GM21723 (cell line): Measurements from ENCODE around the gene PACRG.

Experiments
- ATAC-seq: cut with Tn5 transposase; IDR thresholded peaks from one replicate; pipeline ENCODE4 v1.9.1; 2021; ENCODE audit warnings: mild to moderate bottlenecking, moderate library complexity; ENCODE audit not compliant: unreplicated experiment

The PACRG gene

DNA sequence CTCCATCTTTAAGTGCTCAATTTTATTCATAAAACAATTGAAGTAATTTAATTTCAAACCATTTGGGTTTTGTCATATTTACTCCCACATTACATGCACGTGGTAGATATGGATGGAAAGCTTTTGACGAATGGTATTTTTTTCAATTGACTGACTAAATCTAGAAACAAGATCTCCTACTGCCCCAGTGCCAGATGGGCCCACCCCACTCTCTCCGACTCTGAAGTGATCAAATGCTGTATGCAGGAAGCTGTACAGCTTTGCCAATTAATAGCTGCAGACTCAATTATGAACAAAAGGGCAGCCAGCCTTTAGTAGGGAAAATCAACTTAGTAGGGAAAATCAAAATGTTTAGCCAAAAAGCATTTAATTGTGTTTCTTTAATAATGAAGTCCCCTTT, 46.2 kb downstream of the PACRG start:
- ATAC-seq, result no peak

DNA sequence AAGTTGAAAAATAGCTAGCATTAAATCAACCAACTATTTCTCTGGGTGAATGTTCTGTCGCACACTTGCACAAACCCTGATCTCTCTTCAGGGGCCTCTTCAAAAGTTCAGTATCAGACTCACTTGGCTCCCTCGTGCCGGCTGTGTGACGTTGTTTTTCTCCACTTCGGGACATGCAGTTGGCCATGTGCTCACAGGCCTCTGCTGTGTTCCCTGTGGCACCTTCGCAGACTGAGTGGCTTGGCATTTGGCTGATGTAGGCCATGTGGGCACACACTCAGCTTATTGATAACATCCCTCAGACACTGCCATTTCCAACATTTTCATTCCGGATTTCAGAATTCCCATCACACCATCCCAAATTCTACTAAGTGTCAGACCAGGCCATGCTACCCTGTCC, 49.3 kb downstream of the PACRG start:
- no peak for ATAC-seq

DNA sequence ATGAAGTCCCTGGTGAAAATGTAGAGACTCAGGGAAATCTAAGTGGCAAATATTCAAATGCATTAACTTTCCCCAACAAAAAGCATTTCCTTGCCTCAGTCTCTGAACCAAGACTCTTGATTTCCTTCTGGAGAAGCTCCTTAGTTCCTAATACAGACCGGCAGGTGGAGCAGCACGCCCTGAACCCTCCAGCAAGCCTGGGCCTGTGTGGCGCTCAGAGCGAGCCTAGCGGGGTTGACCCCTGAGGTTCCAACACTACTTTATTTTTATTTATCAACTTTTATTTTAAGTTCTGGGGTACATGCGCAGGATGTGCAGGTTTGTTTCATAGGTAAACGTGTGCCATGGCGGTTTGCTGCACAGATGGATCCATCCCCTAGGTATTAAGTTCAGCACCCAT, 50.8 kb downstream of the PACRG start:
- no peak for ATAC-seq

DNA sequence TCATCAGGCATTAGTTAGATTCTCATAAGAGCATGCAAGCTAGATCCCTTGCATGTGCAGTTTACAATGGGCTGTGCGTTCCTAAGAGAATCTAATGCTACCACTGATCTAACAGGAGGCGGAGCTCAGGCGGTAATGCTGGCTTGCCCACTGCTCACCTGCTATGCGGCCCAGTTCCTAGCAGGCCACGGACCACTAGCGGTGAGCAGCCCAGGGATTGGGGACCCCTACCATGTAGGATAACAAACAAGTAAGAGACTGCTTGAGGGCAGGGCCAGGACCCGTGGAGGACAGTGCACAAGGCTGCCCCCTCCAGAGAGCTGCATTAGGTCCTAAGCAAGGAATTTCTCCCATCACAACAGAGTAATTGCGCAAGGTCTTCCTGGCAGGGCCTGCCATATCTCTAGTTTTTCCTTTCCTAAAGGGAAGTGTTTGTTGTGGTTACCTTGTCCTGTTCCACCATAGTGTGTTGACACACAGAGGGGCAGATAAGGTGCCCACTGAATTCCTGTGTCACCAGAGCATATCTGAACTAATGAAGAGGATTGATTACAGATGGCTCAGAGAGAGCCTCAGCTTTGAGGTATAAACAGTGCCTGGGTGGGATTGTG, 58.0 kb downstream of the PACRG start:
- no peak for ATAC-seq

DNA sequence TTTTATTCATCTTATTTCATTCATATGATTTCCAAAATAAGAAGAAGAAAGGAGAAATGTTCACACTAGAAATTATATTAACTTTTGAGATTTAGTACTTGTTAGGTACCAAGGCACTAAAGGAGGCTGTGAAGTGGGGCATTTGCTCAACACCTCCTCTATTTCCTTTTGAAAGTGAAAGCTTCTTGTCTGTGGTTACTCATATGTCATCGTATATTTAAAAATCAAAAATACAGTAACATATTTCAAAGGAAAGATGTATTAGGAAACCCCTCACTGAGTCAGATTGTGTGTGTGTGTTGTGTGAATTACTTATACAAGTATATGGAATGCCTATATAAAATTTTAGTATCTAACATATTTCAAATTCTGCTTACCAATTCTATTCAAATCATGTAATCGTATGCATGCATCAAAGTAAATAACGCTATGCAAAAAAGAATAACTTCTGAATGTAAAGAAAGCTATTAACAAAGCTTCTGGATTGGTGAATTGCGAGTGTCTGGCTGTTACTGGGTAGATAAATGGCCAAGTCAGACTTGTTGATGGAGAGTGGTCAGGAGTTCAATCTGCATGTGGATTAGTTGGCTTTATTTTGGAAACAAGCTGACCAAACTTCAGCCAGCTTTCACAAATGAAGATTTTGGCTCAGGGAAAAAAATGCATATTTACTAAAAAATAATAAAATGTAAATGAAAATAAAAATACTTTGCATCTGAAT, 70.9 kb downstream of the PACRG start:
- no peak for ATAC-seq

DNA sequence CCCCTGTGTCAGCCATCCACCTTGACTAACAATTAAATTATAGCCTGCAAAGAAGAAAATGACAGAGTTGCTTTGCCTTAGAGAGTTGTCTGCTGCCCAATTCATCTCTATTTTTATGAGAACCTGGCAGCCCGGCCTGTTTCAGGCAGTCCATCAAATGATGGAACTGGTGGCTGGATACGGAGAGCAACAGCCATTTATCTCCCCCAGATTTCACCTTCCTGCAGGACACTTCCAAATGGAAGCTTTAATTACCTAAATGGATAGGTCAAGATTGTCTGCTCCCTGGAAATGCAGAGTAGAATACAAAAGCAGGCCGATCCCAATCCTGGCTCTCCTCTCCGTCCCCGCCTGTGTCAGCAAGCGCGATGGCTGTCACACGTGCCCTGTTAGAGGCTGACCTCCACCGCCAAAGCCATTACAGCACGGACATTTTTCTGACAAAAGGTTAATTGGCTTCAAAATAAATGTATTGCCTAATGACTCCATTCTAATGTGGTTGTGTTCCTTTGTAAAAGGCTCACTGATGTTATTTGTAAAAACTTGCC, 86.7 kb downstream of the PACRG start:
- no peak for ATAC-seq

DNA sequence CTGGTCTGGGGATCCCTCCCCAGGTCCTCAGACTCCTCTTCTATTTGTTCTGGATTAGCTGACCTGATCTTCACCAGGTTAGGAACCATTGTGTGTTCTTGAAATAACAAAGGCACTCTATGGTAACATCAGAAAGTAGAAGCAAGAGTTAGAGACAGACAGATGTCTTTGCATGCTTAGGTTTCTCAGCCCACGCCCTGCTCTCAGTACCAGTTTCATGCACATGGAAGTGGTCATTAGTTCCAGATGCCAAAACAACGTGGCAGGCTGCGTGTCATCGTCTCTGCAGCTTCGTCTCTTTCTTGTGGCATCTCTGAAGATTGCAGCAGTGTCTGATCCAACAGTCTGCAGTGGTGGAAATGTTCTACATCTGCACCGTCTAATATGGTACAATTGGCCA, 89.4 kb downstream of the PACRG start:
- no peak for ATAC-seq

DNA sequence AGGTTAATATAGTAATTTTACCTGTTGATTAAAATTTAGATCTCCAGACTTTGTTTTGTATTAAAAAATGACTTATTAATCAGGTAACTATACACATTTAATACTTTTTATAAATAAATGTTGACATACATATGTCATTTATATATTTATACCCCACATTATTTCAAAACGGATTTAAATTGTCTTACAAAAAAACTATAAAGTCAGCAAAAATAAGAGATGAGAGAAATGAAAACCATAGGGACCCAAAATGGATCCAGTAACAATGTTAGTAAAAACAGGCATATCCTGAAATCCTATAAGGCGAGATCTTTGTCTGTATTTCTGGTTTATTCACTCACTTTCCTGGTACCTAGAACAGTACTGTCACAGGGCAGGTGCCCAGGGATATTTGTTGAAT, 91.5 kb downstream of the PACRG start:
- no peak for ATAC-seq

DNA sequence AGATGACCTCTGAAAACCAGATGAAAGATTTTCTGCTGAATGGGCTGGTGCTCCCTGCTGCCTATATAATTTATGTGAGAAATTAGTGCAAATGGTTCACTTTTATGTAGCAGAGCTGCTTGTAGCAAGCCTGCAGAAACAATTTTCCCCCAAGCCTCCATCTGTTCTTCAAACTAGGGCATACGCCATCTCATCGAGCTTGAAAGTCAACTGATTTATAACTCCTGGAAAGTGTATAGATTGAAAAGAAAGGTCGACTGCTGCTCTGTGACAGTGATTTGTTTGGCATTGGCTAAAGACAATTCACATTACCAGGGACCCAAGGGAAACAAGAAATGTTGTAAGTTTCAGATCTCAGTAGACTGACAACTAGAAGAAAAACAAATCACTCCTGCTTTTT, 93.3 kb downstream of the PACRG start:
- ATAC-seq, result no peak

DNA sequence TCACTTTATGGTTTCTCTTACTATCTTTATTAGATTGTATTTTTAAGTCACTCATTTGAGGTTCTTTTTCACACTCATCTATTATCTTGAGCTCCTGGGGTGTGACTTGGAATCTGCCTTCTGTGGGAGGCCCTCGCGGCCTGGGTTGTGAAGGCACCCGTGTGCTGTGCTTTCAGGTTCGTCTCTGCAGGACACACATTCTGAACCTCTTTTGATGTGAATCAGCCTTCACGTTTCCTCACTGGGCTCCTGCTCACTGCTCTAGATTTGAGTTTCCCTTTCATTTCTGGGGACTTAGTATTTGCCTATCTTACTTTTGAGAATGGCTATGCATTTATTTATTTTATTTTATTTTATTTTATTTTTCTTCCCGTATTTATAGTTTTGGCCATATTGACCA, 97.8 kb downstream of the PACRG start:
- no peak for ATAC-seq

DNA sequence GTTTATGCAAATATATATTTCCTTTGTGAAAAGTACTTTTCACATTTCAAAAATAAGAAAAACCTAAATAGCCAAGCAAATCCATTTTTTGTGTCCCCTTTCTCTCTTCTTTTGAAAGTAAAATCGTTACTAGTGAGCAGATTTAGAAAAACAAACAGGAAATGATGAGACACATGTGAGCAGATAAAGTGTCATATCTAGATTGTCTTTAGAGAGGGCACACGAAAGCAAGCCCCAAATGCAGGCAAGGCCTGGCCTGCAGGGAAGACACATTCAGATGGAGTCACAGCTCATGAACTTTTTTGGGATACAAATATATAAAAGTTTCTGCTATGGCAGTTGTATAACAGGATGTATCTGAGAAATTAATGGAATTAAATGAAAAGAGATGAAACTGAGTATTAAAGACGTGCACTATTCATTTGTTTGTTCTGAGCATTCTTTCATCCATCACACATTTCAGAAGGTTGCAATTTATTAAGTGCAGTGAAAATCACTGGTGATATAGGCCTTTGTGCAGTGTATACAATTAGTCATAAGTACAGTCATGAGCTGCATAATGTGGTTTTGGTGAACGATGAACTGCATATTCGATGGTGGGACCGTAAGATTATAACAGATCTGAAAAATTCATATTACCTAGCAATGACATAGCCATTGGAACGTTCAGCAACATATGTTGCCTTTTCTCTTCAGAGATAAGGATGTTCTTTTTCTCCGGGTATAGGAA, 101.4 kb downstream of the PACRG start:
- no peak for ATAC-seq

DNA sequence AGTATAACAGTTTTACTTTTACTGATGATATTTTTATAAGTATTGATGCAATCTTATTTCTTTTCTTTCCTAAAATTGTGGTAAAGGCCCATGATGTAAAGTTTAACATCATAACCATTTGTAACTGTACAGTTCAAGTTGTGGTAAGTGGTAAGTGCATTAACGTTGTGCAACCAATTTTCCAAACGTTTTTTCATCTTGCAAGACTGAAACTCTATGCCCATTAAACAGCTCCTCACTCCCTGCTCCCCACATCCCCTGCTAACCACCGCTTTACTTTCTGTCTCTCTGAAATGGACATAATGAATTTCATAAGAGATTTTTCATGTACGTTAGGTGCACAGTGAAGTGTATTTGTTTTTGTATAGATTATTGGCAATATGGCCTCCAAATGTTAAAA, 106.0 kb downstream of the PACRG start:
- no peak for ATAC-seq

DNA sequence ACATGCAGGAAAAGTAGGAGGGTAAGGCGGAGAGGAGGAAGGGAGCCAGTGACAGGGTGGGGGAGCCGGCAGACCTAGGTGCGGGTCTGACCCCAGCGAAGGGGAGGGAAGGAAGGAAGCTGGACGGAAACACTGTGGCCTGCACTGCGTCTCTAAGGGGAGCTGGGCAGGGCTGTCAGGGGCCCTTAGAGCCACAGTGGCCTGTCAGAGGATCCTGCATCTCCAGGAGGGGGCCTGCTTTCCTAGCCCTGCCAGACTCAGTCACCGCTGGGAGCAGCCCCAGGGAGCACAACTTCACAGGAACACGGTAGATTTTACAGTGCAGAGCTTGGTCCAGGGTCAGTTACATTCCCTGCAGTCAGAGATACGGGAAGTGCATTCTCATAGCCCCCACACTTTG, 118.2 kb downstream of the PACRG start:
- no peak for ATAC-seq

DNA sequence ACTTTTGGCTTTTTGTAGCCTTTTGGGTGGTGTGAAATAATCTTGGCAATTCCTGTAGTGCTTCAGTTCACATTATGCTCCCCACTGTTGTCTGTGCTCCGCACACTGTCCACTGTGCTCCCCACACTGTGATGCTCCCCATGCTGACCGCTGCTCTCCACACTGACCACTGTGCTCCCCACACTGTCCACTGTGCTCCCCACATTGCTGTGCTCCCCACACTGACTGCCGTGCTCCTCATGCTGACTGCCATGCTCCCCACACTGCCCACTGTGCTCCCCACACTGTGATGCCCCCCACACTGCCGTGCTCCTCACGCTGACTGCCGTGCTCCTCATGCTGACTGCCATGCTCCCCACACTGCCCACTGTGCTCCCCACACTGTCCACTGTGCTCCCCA, 118.9 kb downstream of the PACRG start:
- ATAC-seq, result no peak

DNA sequence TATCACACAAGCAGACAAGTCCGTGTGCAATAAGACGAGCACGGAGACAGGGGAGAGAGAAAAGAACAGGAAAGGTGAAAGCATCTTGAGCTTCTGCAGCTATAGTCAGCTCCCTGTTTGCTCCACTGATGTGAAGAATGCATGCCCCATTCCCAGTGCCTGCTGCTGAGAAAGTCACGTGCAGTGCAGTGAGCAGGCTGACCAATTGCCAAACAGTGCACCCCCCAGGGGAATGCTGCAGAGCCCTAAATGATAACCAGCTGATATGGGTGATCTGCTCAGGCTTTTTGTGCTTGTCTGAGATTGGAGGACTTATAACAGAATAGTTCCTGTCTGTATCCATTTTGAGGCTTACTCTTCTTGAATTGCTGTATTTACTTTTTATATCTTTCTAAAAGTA, 121.5 kb downstream of the PACRG start:
- ATAC-seq, result no peak

DNA sequence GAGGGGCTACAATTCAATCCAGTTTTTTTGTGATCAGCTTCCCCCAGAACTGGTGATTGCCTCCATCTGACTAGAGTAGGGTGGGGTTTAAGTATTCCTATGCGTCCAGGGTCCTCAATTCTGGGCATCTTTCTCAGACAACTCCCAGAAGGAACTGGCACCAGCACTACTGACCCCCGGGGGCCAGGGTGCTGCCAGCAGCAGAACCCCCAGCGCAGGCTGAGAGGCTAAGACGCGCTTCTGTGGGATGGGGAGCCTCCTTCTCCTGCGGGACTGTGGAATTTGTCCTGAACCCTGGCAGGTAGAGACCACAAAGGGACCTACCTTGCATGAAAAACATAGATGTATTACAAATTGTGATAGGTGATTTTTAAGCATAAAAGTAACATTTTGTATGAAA, 124.4 kb downstream of the PACRG start:
- no peak for ATAC-seq

DNA sequence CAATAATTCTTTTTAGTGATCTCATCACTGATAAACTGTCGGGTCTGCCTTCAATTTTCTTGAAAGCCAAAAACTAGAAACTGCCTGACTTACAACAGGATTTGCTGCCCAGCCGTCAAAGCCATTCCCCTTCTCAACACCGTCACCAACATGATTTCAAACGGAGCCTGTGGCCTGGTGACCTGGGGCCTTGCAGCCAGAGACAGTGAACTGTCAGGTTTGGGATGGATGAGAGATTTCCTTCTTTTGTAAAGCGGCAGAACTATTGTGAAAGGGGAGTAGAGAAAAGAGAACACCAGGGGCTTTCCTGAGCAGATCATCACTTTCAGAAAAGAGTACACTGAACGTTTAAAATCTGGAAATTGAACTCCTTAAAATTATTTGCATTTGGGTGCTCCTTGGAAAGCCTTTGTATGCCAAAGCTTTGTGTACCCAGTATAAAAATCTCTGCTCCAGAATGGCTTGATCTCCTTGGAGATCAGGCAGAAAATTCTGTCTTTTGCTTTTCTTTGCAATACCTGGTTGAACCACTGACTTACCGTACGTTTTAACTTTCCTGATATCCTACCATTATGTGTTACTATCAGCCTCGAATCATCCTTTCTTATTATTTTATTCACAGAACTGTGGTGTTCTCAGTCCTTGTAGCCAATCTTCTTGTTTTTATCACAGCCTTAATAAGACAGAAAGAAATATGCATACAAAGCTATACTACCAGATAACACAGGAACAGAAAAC, 125.2 kb downstream of the PACRG start:
- no peak for ATAC-seq

DNA sequence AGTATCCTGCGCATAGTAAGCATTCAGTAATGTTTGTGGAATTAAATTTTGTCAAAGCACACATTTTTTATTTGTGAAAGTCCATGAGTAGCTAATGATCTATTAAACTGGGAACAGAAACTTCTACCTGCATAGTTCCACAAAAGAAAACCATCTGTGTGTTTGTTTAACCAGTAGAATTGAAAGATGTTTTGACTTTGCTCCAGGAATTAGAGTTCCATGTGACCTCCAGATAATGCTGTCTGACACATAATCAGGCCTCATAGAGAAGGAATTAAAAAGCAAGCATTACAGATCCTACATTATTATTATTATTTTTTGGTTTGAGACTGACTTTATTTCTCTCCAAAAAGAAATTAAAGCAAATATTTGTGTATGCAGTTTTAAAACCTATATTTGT, 126.5 kb downstream of the PACRG start:
- no peak for ATAC-seq

DNA sequence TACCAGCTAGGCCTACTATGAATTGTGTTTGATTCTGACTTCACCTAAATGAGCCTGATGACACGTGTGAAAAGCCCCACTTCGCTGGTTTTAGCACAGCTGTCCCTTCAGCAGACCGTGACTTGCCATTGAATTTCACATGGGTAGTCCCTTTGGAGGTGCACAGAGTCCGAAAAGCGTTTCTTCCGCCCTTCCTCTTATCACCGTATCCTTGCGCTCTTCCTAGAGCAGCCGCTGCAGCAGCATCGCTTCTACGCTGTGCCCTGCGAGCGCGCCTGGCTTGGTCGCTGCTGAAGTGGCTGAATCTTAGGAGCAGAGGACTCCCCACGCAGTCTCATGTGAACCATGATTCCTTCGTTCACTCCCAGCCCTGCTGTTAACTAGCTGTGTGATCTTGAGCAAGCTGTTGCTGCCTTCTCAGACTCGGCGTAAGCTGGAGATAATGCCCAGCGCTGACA, 127.0 kb downstream of the PACRG start:
- ATAC-seq, result no peak

DNA sequence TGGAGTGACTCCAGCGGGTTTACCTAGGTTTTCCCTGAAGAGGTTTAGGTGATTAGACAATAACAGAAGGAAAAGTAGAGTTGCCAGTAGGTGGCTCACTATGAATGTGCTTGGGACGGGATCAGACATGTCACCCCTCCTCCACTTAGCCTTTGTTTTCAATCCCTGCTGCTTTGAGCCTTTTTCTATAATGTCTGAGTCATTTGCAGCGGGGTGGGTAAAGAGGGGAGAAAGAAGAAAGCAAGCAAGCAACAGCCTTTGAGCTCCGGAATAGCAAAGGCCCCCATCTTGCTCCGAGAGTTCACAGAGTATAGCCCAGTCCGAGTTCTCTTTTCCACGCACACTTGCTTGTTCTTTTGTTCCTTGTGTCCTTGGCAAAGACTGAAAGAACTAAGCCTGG, 129.1 kb downstream of the PACRG start:
- ATAC-seq, result no peak

DNA sequence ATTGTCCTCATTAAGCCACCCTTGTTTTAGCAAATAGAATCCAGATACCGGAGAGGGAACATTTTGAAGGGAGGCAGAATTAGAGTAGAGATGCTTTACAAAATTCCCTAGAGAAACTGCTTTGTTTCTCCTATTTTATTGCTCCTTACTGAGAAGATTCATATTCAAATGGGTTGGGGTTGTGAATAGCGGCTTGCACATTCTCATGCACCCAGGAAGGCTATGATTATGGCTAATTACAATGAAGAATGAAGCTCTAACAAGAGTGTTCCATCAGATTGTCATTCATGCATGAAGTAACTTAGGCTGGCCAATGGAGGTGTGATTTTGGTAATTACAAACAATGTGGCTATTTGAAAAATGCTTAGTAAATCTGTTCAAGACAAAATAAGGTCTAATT, 129.6 kb downstream of the PACRG start:
- no peak for ATAC-seq
